GM12873 (cell line): ENCODE results near the gene ITPR2.

Experiments used
- CTCF ChIP-seq: IDR thresholded peaks from 2 replicates; pipeline ENCODE4 v1.5.1; 2012; ENCODE audit warnings: low read depth, mild to moderate bottlenecking, moderate library complexity, low read length, control low read depth; ENCODE audit not compliant: insufficient read depth; ENCODE audit errors: missing control alignments

The ITPR2 gene

GRCh38 chr12:26488351-26488750, 344.6 kb downstream of the ITPR2 start:
- no peak for TF ChIP-seq CTCF

GRCh38 chr12:26473291-26473690, 359.7 kb downstream of the ITPR2 start:
- no peak for TF ChIP-seq CTCF

- no peak for TF ChIP-seq CTCF
Measured at GRCh38 chr12:26471560-26471959, 361.4 kb downstream of the ITPR2 start.

- no peak for TF ChIP-seq CTCF
Measured at GRCh38 chr12:26469421-26470180, 363.4 kb downstream of the ITPR2 start.

- no peak for TF ChIP-seq CTCF
Measured at GRCh38 chr12:26467351-26467750, 365.6 kb downstream of the ITPR2 start.

GRCh38 chr12:26466726-26467125, 366.3 kb downstream of the ITPR2 start:
- TF ChIP-seq CTCF: no peak

- no peak for TF ChIP-seq CTCF
Measured at GRCh38 chr12:26465419-26466097, 367.4 kb downstream of the ITPR2 start.
